LNCAP (cell line): ENCODE data around the gene TSC22D2.

Experiments
- TF ChIP-seq, protein P1 (sequence below): fragments of 450-650 bp; IDR thresholded peaks from 2 replicates; pipeline ENCODE4 v1.5.1; 2017; ENCODE audit warnings: mild to moderate bottlenecking

TSC22D2 gene

DNA sequence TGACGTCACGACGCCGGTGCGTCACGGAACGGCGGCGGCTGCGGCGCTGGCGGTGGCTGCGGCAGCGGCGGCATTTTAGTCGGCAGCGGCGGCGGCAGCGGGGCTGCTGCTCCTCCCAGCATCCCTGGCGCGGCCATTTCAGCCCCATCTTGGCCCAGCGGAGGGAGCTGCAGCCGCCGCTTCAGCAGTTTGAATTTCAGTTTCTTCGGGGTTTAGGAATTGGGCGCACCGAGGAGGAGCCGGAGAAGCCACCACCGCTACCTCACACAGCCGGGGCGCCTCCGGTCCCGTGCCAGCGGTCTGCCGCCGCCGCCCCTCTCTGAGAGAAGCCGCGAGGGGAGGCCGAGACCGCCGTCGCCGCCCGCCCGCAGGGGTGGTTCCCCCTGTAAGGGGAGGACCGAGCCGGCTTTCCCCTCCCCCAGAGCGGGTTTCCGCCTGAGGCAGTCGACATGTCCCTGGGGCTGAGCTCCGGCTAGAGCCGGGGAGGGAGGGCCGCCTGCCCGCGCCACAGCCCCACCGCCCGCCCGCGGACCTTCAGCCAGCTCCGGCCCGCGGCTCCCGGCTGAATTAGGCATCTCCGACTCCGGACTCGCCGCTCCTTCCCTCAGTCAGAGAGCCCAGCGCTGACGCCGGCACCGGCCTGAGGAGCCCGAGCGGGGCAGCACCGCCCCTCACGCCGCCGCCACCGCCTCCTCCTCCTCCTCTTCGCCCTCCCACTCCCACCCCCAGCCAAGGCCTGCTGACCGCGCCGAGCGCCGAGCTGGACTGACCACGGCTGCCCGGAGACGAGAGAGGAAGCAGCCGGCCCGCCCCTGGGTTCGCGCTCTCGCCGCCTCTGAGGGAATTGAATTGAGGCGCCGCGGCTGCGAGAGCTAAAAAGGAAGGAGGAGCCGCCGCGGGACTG is at the start of gene TSC22D2:
TSS of gene TSC22D2 (plus strand) at position 78 of the 904 bp plus-strand sequence. CDS start 1,053 bp downstream, outside the sequence.
- TF ChIP-seq, protein P1, sequence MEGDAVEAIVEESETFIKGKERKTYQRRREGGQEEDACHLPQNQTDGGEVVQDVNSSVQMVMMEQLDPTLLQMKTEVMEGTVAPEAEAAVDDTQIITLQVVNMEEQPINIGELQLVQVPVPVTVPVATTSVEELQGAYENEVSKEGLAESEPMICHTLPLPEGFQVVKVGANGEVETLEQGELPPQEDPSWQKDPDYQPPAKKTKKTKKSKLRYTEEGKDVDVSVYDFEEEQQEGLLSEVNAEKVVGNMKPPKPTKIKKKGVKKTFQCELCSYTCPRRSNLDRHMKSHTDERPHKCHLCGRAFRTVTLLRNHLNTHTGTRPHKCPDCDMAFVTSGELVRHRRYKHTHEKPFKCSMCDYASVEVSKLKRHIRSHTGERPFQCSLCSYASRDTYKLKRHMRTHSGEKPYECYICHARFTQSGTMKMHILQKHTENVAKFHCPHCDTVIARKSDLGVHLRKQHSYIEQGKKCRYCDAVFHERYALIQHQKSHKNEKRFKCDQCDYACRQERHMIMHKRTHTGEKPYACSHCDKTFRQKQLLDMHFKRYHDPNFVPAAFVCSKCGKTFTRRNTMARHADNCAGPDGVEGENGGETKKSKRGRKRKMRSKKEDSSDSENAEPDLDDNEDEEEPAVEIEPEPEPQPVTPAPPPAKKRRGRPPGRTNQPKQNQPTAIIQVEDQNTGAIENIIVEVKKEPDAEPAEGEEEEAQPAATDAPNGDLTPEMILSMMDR, result peak; percentile 9; the same call in 1 of the 2 replicates

DNA sequence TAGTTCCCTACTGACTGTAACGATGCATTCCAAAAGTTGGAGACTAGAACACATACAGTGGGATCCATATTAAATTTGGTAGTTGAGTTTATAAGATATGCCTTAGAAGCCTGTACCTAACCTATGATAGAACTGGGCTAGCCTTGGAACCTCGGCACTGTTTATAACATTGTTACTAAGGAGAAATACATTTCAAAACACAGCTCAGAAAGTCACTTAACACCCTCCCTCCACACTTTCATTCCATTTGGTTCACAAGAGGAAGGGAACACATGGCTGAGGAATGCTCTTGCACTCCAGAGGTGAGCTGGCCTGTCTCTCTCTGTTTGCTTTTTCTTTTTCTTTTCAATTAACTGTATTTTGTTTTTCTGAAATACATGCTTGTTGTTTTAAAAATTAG is 48.7 kb upstream of the TSC22D2 start:
- TF ChIP-seq, protein P1, result no peak

DNA sequence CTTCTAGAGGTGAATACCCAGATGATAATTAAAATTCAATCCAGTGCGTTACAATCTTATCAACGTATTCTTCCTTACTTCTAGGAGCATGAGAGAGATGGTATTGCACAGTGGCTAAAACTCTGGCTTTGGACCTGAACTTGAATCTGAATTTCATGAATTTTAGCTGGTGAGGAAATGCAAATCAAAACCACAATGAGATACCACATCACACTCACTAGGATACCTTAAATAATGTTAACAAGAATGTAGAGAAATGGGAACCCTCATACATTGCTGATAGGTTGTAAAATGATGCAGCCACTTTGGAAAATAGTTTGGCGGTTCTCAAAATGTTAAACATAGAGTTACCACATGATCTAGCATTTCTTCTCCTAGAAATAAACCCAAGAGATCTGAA is 47.1 kb upstream of the TSC22D2 start:
- TF ChIP-seq, protein P1, result no peak

DNA sequence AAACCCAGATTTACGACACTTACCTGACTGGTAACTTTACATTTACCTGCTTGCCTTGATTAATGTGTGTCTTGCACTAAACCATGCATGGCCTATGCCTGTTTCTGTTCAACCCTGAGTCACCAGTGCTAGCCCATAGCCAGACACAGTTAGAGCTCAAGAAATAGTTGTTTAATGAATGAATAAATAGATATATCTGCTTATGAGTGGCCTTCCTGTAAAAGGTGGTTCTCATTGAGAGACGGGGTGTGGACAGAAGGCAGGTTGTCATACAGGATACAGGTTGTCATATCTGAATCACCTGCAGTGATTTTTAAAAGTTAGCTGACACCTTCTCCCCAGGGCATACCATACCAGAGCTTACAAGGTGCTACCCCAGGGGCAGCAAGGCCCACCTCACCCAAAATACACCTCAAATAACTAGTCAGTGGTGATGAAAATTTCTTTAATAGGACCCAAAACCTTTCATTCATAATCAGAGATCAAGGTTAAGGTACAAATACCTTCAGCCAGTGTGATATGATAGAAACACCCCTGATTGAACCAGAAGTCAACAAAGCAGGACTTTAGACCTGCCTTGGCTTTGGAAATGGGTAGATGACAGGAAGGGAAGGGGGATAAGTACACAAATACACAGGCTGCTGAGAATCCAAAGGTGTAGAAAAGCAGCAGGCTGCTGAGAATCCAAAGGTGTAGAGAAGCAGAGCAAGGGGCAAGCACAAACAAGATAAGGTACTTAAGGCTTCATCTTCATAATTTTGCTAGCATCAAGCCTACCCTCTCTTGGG is 45.4 kb upstream of the TSC22D2 start:
- TF ChIP-seq, protein P1, result no peak

DNA sequence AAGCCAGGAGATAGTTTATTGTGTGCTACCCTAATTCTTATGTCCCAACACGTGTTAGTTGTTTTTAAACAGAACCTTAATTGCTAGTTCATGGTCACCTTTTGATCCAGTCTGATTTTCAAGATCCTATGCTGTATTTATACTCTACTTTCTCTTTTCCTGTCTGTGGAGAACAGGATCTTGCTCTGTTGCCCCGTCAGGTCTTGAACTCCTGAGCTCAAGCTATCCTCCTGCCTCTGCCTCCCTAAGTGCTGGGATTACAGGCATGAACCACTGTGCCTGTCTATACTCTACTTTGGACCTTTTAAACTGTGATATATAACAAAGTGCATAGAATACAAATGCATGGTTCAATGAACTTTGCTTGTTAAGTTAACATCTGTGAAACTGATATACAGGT is 44.7 kb upstream of the TSC22D2 start:
- TF ChIP-seq, protein P1, result no peak

DNA sequence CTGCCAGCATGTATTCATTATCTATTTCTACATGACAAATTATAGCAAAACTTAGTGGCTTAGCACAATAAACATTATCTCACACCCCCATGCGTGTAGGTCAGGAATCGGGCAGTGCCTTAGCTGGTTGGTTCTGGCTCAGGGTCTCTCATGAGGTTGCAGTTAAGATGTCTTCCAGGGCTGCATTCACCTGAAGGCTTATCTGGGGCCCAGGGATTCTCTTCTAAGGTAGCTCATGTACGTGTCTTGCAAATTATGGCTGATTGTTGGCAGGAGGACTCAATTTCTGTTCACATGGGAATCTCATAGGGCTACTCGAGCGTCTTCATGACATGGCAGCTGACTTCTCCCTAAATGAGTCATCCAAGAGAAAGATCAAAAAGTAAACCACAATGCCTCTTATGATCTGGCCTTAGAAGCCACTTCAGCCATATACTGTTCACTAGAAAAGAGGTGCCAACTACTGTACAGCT is 42.9 kb upstream of the TSC22D2 start:
- TF ChIP-seq, protein P1, result no peak

DNA sequence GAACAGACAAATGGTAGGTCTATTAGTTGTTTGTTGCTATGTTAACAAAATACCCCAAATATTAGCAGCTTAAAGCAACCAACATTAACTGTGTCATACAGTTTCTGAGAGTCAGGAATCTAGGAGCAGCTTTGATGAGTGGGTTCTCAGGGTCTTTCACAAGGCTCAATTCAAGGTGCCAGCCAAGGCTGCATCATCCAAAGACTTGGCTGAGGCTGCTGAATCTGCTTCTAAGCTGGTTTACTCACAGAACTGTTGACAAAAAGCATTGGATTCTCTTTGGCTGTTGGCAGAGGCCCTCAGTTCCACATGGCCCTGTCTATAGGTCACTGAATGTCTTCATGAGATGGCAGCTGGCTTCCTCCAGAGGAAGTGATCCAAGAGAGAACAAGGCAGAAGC is 40.3 kb upstream of the TSC22D2 start:
- TF ChIP-seq, protein P1, result no peak
